GM23248 (cell line): ENCODE measurements around the gene TTR.

Experiments used
- EZH2 ChIP-seq: fragments of 200-600 bp; sonication (generic); IDR thresholded peaks from 2 replicates; pipeline ENCODE4 v1.6.1; 2018; ENCODE audit warnings: antibody characterized with exemption, mild to moderate bottlenecking; ENCODE audit not compliant: insufficient read depth, poor library complexity, severe bottlenecking
- EZH2phosphoT487 ChIP-seq: fragments of 200-600 bp; sonication (generic); IDR thresholded peaks from 2 replicates; pipeline ENCODE4 v1.6.1; 2018; ENCODE audit warnings: antibody characterized with exemption, moderate library complexity, mild to moderate bottlenecking, low read depth; ENCODE audit not compliant: insufficient read depth

DNA sequence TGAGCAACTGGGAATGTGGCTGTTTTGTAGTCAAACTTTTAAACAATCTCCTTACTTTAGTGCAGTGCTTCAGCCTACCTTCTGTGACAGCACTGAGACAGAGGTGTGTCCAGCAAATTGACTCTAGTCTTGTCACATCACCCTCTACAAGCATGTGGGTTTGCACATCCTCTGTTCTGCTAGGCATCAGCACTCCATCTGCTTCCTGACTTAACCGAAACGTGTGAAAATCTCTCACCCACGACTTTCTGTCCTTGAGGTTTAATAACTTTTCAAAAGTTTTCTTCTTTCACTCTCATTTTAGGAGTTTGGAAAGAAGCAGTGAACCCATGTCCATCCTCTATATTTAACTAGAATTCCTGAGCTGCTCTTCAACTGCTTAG is 42.6 kb downstream of the TTR start:
- TF ChIP-seq EZH2 (no peak), EZH2phosphoT487 (no peak)
